Subcutaneous adipose tissue (tissue), 4 donors: ENCODE measurements around the gene EIPR1. TPM values are rescaled to one million over a fixed set of nuclear protein-coding genes. Genes with fewer than 3 reads are reported as not detected.

Experiments
- total RNA-seq, 4 donors: library from RNA; depleted of rRNA; stranded (reverse); fragments of >200 nt; gene quantifications; one replicate each; pipeline ENCODE4 v1.1.0, GENCODE V29; 2016
- TF ChIP-seq, protein P1 (sequence below): fragments of 450-650 bp; IDR thresholded peaks from one replicate; pipeline ENCODE4 v1.5.1; 2016; ENCODE audit warnings: low read depth, mild to moderate bottlenecking, control low read depth, antibody characterized with exemption, moderate library complexity

The EIPR1 gene
- total RNA-seq, 4 donors from 2014 or later = 13.9 to 27.6 (median 16.1) TPM

DNA sequence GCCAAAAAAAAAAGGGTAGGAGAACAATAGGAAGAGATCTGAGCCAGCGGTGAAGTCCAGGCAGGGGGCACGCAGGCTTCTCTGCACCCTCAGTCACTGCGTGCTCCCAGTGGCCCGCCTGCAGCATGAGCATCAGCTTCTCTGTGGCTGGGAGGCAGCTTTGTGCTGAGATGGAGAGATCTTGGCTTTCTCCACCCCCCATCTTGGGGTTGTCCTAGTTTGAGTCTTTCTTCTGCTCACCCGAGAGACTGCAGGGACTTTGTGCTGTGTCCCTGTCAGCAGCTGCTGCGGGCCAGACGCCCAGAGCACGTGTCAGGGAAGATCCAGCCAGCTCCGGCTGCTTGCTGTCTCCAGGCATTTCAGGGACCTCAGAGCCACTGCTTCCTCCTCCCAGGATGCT is 22.2 kb upstream of the EIPR1 start:
- TF ChIP-seq, protein P1, sequence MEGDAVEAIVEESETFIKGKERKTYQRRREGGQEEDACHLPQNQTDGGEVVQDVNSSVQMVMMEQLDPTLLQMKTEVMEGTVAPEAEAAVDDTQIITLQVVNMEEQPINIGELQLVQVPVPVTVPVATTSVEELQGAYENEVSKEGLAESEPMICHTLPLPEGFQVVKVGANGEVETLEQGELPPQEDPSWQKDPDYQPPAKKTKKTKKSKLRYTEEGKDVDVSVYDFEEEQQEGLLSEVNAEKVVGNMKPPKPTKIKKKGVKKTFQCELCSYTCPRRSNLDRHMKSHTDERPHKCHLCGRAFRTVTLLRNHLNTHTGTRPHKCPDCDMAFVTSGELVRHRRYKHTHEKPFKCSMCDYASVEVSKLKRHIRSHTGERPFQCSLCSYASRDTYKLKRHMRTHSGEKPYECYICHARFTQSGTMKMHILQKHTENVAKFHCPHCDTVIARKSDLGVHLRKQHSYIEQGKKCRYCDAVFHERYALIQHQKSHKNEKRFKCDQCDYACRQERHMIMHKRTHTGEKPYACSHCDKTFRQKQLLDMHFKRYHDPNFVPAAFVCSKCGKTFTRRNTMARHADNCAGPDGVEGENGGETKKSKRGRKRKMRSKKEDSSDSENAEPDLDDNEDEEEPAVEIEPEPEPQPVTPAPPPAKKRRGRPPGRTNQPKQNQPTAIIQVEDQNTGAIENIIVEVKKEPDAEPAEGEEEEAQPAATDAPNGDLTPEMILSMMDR = no peak

DNA sequence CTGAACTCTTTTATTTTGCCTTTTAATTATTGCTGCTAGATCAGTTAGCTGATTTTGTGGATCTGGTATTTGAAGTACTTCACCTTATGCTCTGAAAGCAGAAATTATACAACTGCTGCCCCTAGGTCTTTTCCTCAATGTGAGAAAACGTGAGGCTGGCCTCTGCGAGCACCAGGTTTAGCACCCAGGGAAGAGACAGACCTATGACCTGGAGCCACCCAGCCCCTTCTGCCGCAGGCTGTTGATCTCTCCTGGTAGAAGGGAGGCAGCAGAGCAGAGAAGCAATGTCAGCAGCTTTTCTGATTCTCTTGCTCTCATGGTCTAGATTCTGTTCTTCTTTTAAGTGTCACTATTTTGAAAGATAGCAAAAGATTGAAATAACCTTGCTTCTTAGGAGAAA is 21.8 kb upstream of the EIPR1 start:
- TF ChIP-seq, protein P1 = no peak

DNA sequence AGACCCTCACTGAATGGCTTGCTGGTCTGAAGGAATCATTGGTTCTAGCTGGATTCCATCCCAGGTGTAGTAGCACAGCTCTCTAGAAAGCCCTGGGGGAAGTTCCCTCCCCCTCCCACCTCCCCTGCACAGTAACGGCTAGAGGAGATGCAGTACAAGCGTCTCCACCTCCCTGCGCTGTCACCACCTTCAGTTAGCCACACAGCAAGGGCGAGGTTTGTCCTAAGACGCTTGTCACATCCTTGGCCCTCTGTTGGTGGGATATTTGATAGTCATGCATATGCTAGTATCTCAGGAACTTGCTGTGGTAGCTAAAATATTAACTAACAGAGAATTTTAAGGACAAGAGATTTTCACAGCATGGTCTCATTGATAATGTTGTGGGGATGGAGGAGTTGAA is 21.2 kb upstream of the EIPR1 start:
- TF ChIP-seq, protein P1 = no peak

DNA sequence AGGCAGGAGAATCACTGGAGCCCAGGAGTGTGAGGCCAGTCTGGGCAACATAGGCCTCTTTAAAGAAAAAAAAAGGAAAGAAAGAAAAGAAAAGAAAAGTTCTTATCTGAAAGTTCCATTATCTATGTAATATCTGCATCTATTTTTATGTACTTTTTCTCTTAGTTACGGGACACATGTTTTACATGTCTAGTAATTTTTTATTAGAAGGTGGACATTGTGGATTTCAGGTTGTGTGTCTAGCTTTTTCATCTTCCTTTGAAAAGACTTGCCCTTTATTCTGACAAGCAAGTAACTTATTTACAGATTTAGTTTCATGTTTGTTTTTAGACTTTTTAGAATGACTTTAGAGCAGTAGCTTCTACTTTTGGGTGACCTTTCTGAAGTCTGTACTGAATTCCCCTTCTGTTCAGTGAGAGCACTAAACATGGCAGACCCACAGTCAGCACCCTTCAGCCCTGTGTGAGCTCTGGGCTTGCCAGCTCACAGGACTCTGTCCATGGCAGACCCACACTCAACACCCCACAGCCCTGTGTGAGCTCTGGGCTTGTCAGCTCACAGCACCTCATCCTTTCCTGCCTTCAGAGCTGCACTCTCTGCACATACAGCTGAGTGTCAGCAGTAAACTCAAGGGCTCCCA is 19.4 kb upstream of the EIPR1 start:
- TF ChIP-seq, protein P1 = no peak

DNA sequence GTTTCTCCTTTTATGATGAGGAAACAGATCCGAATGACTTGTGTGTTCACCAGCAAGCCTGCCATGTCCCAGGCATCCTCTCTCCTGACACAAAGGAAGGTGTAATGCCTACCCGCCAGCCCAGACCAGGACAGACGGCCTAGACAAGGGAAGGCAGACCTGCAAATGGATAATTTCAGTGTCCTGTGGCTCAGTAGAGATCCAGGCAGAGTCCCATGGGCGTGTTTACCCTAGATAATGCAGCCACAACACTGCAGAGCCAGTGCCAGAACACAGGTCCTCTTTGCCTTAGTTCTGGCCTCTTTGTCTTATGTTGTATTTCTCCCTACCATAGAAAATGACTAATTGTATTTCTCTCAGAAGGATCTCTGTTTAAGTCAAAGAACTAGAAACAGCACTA is 14.6 kb upstream of the EIPR1 start:
- TF ChIP-seq, protein P1 = no peak

DNA sequence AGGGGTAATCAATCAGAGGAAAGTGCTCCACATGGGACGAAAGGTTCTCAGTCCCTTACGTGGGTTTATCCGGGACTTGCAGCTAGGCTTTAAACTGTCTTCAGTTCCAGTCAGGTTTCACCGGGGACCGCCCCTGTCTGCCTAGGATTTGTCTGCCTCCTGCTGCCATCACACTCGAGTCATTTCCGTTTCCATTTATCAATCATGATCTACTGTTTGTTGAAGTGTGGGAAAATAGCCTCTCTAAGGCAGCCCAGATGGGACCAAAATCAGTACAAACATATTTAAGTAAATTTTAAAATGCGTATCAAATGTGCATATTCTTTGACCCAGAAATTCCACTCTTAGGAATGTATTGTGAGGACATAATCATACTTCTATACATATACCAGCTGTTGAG is 12.4 kb upstream of the EIPR1 start:
- TF ChIP-seq, protein P1 = no peak

DNA sequence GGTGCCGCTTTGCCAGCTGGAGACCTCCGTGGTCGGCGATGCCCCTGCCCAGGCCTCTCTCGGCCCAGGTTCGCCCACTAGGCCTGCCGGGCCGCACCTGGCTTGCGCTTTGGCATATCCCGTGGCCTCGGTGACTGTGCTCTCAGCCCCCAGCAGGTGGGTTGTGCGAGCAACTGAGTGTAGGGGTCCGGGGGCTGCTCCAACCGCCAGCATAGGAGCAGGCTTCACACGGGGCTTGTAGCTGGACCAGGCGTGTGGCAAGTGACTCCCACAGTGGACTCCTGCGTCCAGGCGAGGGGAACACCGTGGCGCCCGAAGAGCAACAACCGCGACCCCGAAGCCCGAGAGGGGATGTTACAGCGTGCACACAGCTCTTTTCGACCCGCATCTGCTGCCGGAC is 11.6 kb upstream of the EIPR1 start:
- TF ChIP-seq, protein P1 = no peak
